GM19438 (cell line): ENCODE results near the gene TNFRSF17.
"Not testable (repeated sequence)": the region's sequence is repeated elsewhere in the genome, so short reads cannot be mapped to it uniquely, and the experiment has no call there.

Experiments used
- ATAC-seq: cut with Tn5 transposase; IDR thresholded peaks from one replicate; pipeline ENCODE4 v1.9.1; 2021; ENCODE audit warnings: low read depth; ENCODE audit not compliant: unreplicated experiment

The TNFRSF17 gene

GRCh38 chr16:11964761-11965551 is at the start of gene TNFRSF17:
Gene TNFRSF17 (plus strand): TSS chr16:11965210. CDS start chr16:11965325, 115 bp downstream.
- ATAC-seq: peak; percentile 60

- peak; percentile 84 for ATAC-seq
Observed at GRCh38 chr16:11915644-11916523, 49.1 kb upstream of the TNFRSF17 start, which contains the start of gene GSPT1. Gene GSPT1 (minus strand): TSS chr16:11915956. CDS start chr16:11915720, 236 bp downstream.

DNA sequence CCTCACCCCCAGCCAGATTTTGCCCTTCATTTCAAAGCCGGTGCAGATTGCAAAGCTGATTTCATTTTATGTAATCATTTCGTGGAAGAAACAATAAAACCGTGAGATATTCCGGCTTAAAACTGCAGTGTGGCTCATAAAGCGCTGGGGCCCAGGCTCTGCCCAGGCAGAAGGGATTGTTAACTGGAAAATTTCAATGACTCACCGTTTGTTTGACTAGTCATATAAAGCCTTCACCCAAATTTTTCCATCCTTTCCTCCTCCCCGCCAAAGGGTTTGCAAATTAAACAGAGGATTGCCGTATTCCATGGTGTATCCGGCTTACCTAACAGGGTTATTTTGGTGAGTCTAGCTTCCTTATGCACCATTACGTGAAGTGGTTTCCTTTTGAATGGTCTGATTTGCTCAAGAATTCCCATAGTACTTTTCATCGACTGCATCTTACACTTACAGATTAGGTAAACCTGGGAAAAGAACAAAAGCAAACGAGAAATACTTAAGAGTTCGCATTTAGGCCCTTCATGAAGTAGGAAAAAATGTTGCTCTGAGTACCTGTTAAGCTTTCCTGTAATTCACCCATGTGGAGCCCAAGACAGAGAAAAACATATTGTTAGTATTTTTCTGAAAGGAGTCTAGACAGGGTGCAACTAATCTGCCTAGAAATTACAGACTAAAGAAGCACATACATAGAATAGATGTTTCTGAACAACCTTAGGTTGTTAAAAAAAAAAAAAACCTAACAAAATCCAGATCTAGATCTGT is 48.3 kb upstream of the TNFRSF17 start:
- no peak for ATAC-seq

GRCh38 chr16:11924046-11924445 is 41.0 kb upstream of the TNFRSF17 start:
- ATAC-seq: not testable (repeated sequence)

- not testable (repeated sequence) for ATAC-seq
Observed at GRCh38 chr16:11927350-11927749, 37.7 kb upstream of the TNFRSF17 start.

- not testable (repeated sequence) for ATAC-seq
Observed at GRCh38 chr16:11941945-11942344, 23.1 kb upstream of the TNFRSF17 start, which contains the start of gene NPIPB2. Gene NPIPB2 (minus strand): TSS chr16:11942045. CDS start chr16:11942045, 0 bp downstream.

DNA sequence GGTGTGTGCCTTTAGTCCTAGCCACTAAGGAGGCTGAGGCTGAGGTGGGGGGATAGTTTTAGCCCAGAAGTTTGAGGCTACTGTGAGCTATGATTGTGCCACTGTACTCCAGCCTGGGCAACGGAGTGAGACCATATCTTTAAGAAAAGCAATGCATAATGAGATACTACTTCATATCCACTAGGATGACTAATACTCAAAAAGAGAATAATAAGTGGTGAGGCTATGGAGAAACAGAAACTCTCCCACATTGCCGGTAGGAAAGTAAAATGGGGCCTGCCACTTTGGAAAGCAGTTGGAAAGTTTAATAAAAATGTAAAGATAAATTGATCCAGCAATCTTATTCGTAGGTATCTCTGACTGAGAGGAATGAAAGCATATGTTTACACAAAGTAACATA is 18.6 kb upstream of the TNFRSF17 start:
- no peak for ATAC-seq

DNA sequence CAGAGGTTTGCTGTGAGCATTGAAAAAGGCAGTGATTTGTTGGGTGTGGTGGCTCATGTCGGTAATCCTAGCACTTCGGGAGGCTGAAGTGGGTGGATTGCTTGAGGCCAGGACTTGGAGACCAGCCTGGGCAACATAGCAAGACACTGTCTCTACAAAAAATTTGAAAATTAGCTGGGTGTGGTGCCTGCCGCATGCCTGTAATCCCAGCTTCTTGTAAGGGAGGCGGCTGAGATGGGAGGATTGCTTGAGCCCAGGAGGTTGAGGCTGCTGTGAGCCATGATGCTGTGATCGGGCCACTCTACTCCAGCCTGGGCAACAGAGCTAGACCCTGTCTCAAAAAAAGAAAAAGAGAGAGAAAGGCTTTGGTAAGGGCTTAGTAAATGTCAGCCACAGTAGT is 16.2 kb upstream of the TNFRSF17 start:
- ATAC-seq: no peak

DNA sequence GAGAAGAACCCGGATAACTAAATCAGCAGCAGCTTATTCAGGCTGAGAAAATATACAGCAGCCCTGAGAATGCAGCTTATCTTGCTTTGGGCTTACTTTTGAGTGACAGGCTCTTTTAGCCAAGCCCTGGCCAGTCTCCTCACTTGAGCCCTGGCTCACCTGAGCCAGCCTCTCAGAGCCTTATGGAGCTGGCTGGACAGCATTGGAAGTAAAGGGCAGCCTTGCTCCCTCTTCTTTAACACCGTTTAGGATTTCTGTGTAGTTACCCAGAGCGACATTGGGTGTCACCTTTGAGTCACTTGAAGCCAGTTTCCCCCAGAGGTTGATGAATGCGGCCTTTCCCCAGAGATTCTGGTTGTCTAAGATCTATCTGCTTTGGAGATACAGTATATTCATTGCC is 15.5 kb upstream of the TNFRSF17 start:
- ATAC-seq: no peak

GRCh38 chr16:11950388-11950787 is 14.6 kb upstream of the TNFRSF17 start:
- no peak for ATAC-seq

DNA sequence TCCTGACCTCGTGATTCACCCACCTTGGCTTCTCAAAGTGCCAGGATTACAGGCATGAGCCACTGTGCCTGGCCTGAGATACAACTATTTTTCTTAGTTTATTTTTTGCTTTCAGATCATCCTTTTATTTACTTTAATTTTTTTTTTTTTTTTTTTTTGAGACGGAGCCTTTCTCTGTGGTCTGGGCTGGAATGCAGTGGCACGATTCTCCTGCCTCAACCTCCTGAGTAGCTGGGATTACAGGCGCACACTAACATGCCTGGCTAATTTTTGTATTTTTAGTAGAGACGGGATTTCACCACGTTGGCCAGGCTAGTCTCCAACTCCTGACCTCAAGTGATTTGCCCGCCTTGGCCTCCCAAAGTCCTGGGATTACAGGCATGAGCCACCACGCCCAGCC is 11.4 kb upstream of the TNFRSF17 start:
- ATAC-seq: not testable (repeated sequence)

GRCh38 chr16:11955713-11956123 is 9.3 kb upstream of the TNFRSF17 start:
- ATAC-seq: no peak

- no peak for ATAC-seq
Observed at GRCh38 chr16:11956558-11956957, 8.5 kb upstream of the TNFRSF17 start.

DNA sequence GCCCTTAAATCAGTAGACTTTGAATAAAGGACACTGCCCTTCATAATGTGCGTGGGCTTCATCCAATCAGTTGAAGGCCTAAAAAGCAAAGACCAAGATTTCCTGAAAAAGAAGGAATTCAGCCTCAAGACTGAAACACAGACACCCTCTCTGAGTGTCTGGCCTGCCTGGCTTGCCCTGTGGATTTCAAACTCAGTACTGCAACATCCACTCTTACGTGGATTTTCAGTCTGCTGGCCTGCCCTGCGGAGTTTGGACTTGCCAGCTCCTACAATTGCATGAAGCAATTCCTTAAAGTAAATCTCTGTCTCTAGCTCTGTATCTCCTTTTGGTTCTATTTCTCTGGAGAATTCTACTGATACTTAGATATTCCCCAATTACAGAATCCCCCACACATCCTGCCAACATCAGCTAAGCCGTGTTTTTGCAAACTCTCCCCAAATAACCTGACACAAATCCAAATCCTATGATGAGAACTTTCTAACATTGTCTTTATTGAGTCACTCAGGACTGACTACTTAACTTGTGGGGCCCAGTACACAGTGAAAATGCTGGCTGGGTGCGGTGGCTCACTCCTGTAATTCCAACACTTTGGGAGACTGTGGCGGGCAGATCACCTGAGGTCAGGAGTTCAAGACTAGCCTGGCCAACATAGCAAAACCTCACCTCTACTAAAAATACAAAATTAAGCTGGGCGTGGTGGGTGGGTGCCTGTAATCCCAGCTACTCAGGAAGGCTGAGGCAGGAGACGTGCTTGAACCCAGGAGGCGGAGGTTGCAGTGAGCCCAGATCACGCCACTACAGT is 7.2 kb upstream of the TNFRSF17 start:
- ATAC-seq: no peak

GRCh38 chr16:11962457-11962856 is 2.6 kb upstream of the TNFRSF17 start:
- not testable (repeated sequence) for ATAC-seq

- not testable (repeated sequence) for ATAC-seq
Observed at GRCh38 chr16:11962978-11963377, 2.0 kb upstream of the TNFRSF17 start.

DNA sequence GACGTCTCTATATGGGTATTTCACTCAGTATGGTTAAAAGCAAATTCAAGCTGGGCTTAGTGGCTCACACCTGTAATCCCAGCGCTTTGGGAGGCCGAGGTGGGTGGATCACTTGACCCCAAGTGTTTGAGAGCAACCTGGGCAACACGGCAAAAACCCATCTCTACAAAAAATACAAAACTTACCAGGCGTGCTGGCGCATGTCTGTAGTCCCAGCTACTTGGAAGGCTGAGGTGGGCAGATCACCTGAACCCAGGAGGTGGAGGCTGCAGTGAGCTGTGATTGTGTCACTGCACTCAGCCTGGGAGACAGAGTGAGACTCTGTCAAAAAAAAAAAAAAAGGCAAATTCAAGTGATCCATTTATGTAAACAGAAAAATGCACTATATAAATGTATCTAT is 1.3 kb upstream of the TNFRSF17 start:
- ATAC-seq: no peak

DNA sequence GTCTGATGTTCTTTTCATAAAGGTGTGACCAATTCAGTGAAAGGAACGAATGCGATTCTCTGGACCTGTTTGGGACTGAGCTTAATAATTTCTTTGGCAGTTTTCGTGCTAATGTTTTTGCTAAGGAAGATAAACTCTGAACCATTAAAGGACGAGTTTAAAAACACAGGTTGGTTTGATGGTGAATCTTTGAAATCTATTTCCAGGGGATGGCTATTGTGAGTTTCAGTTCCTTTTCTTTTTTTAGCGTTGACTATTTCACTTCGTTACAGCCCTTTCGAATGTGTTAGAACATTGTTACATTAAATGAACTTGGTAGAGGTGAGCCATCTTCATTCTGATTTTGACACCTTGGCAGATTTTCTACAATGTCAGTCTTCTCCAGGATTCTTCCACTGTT is 1.2 kb downstream of the TNFRSF17 start:
- ATAC-seq: no peak

GRCh38 chr16:11967195-11967911 is 2.3 kb downstream of the TNFRSF17 start:
- ATAC-seq: no peak
